ENCODE measurements around the gene PHACTR3. TPM values are rescaled to one million over a fixed set of nuclear protein-coding genes. Genes with fewer than 3 reads are reported as not detected.

PHACTR3 gene
- total RNA-seq, 1 experiment from 2014 or later: not detected

- no peak for DNase-seq
- Histone ChIP-seq H3K27ac (no peak overlapping the region), H3K4me3 (no peak overlapping the region), H3K4me1 (no peaks in the 10 kb centered on the region), H3K36me3 (no peaks in the 10 kb centered on the region), H3K27me3 (peaks cover 89% of the 10 kb centered on the region), H3K9me3 (replicated peaks) (no peaks in the 10 kb centered on the region)
These were observed 141.4 kb downstream of the PHACTR3 start for GRCh38 chr20:59745716-59746115.

GRCh38 chr20:59746155-59746554 is 141.8 kb downstream of the PHACTR3 start:
- Histone ChIP-seq H3K36me3 (no peaks in the 10 kb centered on the region), H3K4me1 (no peaks in the 10 kb centered on the region), H3K9me3 (replicated peaks) (no peaks in the 10 kb centered on the region), H3K4me3 (no peak overlapping the region), H3K27me3 (peaks cover 89% of the 10 kb centered on the region), H3K27ac (no peak overlapping the region)
- no peak for DNase-seq

- no peaks in the 10 kb centered on the region for H3K36me3 ChIP-seq
- H3K27ac ChIP-seq: no peak overlapping the region
- DNase-seq: peak in 1 of 2 experiments; percentile 22
- no peaks in the 10 kb centered on the region for H3K9me3 ChIP-seq (replicated peaks)
- H3K4me1 ChIP-seq: no peaks in the 10 kb centered on the region
- H3K4me3 ChIP-seq: no peak overlapping the region
- H3K27me3 ChIP-seq: peaks cover 94% of the 10 kb centered on the region
These were observed 143.6 kb downstream of the PHACTR3 start for GRCh38 chr20:59747671-59748515.

DNA sequence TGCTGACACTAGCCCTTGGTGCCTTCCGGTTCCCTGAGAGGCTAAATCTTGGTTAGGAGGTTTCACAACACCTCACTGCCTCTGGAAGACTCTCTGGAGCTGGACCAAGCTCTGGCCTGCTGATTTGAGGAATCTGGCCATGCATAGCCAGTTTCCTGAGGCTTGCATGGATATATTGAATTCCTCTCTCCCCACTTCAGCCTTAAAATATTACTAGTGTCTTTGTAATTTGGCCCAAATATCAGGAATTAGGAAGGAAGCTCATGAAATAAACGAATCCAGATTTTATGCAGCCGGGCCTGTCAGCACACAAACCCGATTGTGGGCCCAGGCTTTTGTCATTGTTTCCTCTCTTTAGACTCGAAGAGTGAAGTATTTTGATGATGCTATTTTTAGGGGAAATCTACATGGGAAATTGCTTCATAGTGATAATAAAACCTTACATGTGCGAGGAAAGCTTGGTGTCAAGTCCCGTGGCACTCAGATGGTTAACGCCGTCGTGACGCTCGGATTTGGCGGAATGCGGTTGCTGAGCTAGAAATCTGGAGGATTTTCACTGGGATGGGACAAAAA is 144.4 kb downstream of the PHACTR3 start:
- Histone ChIP-seq H3K4me1 (no peaks in the 10 kb centered on the region), H3K9me3 (replicated peaks) (no peaks in the 10 kb centered on the region), H3K36me3 (no peaks in the 10 kb centered on the region), H3K27ac (no peak overlapping the region), H3K4me3 (no peak overlapping the region), H3K27me3 (peaks cover 94% of the 10 kb centered on the region)
- DNase-seq: no peak

GRCh38 chr20:59749301-59749700 is 145.0 kb downstream of the PHACTR3 start:
- H3K4me1 ChIP-seq: no peaks in the 10 kb centered on the region
- H3K27ac ChIP-seq: no peak overlapping the region
- H3K9me3 ChIP-seq (replicated peaks): no peaks in the 10 kb centered on the region
- DNase-seq: no peak
- peaks cover 94% of the 10 kb centered on the region for H3K27me3 ChIP-seq
- no peak overlapping the region for H3K4me3 ChIP-seq
- no peaks in the 10 kb centered on the region for H3K36me3 ChIP-seq

GRCh38 chr20:59750209-59750840 is 146.0 kb downstream of the PHACTR3 start:
- no peak overlapping the region for H3K4me3 ChIP-seq
- no peak overlapping the region for H3K27ac ChIP-seq
- H3K27me3 ChIP-seq: peaks cover 94% of the 10 kb centered on the region
- H3K9me3 ChIP-seq (replicated peaks): no peaks in the 10 kb centered on the region
- H3K4me1 ChIP-seq: no peaks in the 10 kb centered on the region
- no peaks in the 10 kb centered on the region for H3K36me3 ChIP-seq
- DNase-seq: no peak

DNA sequence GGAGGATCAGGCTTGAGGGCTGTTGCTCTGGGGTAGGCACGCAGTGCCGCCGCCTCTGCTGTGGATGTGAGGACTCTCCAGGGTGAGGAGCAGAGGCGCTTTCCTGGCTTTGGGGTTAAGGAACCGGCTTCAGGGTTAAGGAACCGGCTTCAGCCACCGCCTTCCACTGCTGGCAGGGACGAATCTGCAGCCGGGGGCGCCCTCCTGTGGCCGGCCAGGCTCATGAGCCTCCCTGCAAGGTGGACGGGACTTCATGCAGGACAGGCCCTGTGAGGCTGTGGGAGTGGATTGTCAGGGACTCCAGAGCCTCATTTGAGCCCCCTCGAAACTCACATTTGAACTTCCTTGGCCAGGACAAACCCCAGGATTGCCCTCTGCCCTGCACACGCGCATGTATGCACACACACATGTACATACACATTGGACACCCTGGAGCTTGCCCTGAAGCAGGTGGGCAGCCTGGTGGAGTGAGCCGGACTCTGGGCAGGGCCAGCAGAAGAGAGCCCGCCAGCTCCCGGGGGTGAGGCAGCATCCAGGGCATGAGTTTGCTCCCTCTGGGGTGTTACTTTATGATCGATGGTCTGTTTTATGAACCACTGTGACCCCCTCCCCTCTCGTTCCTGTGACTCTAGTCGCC is 146.9 kb downstream of the PHACTR3 start:
- no peak overlapping the region for H3K4me3 ChIP-seq
- H3K27ac ChIP-seq: no peak overlapping the region
- H3K9me3 ChIP-seq (replicated peaks): no peaks in the 10 kb centered on the region
- DNase-seq: peak; percentile 67 to 81
- no peaks in the 10 kb centered on the region for H3K4me1 ChIP-seq
- H3K36me3 ChIP-seq: no peaks in the 10 kb centered on the region
- H3K27me3 ChIP-seq: peaks cover 95% of the 10 kb centered on the region

DNA sequence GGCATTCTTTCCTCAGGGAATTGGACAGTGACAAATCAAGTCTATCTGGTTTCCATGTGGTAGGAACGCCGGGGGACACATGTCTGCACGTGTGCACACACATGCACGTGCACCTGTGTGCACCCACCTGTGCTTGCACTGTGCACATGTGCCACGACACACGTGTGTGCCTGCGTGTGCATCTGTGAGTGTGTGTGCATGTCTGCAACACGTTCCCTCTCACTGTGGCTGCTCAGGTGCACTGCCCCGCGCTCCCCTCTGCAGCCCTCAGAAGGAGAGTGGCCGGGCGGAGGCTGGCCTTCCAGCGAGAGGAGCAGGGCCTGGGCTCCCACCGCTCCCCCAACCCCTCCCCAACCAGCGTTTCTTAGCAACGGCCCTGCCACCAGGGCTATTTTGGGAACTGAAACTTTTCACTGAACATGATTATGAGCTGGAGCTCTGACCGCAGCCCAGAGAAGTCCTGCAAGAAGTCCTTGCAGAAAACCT is 147.8 kb downstream of the PHACTR3 start:
- H3K27ac ChIP-seq: no peak overlapping the region
- no peaks in the 10 kb centered on the region for H3K4me1 ChIP-seq
- no peaks in the 10 kb centered on the region for H3K36me3 ChIP-seq
- H3K4me3 ChIP-seq: no peak overlapping the region
- H3K9me3 ChIP-seq (replicated peaks): no peaks in the 10 kb centered on the region
- no peak for DNase-seq
- peaks cover 95% of the 10 kb centered on the region for H3K27me3 ChIP-seq

- no peak overlapping the region for H3K4me3 ChIP-seq
These were observed 148.5 kb downstream of the PHACTR3 start for GRCh38 chr20:59752704-59753460.

DNA sequence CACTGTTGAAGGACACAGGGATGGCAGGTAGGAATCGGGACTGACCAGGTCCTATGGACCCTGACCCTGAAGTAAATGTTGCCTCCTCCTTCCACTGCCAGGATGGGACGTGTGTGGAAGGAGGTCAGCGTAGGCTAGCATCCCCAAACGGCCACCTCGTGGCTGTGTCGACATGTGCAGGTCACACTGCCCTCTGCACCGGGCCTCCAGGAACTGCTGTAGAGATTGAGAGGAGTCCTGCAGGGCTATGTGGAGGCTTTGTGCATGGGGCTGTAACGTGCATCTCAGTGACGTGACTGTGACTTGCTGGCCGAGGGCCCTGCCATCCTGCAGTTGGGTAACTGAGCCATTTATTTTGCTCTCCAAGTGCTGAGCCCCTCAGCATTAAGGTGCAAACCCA is 149.5 kb downstream of the PHACTR3 start:
- H3K27ac ChIP-seq: no peak overlapping the region
- H3K9me3 ChIP-seq (replicated peaks): no peaks in the 10 kb centered on the region
- H3K36me3 ChIP-seq: no peaks in the 10 kb centered on the region
- peaks cover 92% of the 10 kb centered on the region for H3K27me3 ChIP-seq
- DNase-seq: no peak
- no peaks in the 10 kb centered on the region for H3K4me1 ChIP-seq
- no peak overlapping the region for H3K4me3 ChIP-seq

More at GRCh38 chr20:59752704-59753460, 148.5 kb downstream of the PHACTR3 start:
- Histone ChIP-seq H3K27ac (no peak overlapping the region), H3K27me3 (peaks cover 93% of the 10 kb centered on the region), H3K36me3 (no peaks in the 10 kb centered on the region), H3K4me1 (no peaks in the 10 kb centered on the region), H3K9me3 (replicated peaks) (no peaks in the 10 kb centered on the region)
- DNase-seq: no peak

- Histone ChIP-seq H3K4me3 (no peak overlapping the region), H3K36me3 (no peaks in the 10 kb centered on the region), H3K27me3 (peaks cover 90% of the 10 kb centered on the region), H3K9me3 (replicated peaks) (no peaks in the 10 kb centered on the region), H3K4me1 (no peaks in the 10 kb centered on the region), H3K27ac (no peak overlapping the region)
- no peak for DNase-seq
These were observed 150.2 kb downstream of the PHACTR3 start for GRCh38 chr20:59754551-59754950.

DNA sequence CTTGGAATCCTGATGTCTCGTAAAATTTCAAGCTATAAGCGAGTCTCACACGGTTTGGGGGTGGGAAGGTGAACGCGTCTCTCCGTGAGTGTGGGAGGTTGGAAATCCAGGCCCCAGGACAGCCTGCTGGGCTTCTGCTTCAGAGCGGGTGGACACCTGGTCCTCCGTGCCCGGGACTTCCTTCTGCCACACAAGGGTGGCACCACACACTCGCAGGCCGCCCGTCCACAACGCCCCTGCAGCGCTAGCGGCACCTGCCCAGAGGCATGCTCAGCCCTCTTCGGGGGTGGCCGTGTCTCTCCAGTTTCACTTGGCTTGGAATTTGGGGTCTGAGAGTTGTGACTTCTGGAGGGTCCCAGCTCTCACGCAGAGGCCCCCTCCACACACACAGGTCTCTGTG is 151.9 kb downstream of the PHACTR3 start:
- H3K27ac ChIP-seq: no peak overlapping the region
- no peaks in the 10 kb centered on the region for H3K9me3 ChIP-seq (replicated peaks)
- H3K4me1 ChIP-seq: no peaks in the 10 kb centered on the region
- H3K36me3 ChIP-seq: no peaks in the 10 kb centered on the region
- DNase-seq: no peak
- peaks cover 73% of the 10 kb centered on the region for H3K27me3 ChIP-seq
- no peak overlapping the region for H3K4me3 ChIP-seq

DNA sequence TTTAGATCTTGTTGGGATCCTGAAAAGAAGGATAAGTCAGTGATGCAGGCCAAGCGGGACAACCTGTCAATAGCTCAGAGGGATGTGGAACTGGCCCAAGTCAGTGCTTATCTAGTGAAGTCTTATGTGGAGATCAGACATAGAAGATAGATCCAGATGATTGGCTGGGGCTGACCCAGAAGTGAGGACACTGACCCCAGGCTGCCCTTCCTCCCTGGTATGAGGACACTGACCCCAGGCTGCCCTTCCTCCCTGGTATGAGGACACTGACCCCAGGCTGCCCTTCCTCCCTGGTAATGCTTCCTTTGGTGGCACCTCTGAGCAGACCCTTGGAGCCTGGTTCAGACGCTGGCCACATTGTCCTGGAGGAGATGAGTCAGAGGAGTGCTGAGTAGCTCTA is 159.7 kb downstream of the PHACTR3 start:
- H3K27me3 ChIP-seq: peaks cover 4% of the 10 kb centered on the region; the same call in 1 of the 2 replicates
- no peak overlapping the region for H3K4me3 ChIP-seq
- H3K36me3 ChIP-seq: no peaks in the 10 kb centered on the region
- H3K4me1 ChIP-seq: no peaks in the 10 kb centered on the region
- no peak overlapping the region for H3K27ac ChIP-seq
- DNase-seq: no peak
- H3K9me3 ChIP-seq (replicated peaks): no peaks in the 10 kb centered on the region

DNA sequence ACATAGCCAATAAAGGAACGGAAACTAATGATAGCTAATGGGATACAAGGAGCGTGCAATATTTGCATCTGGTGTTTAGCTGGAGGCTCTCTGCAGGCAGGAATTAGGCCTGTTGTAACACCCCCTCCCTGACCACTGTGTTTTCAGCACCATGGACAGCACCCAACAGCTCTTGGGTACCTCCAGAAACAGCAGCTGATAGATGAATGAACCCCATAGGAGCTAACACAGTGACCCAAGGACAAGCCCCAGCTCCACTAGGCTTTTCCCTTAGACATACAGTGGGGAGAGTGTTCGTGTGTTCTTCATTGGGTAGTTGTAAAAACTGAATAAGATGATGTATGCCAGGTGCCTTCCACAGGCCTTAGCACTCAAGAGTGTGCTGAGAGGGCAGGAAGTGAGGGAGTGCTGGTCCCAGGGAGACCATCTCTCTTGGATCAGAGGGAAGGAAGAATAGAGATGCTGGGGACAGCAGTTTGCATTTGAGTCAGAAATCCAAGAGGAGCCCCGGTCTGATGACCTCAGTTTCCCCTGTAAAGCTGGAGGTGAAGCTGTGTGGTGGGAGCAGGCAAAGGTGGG is 161.3 kb downstream of the PHACTR3 start:
- H3K36me3 ChIP-seq: no peaks in the 10 kb centered on the region
- H3K27ac ChIP-seq: no peak overlapping the region
- no peaks in the 10 kb centered on the region for H3K4me1 ChIP-seq
- no peaks in the 10 kb centered on the region; the same call in 1 of the 2 replicates for H3K27me3 ChIP-seq
- H3K9me3 ChIP-seq (replicated peaks): no peaks in the 10 kb centered on the region
- no peak overlapping the region for H3K4me3 ChIP-seq
- DNase-seq: peak; percentile 70 to 83
